WTC11 (cell line): ENCODE data around the gene PCDHB3. TPM values are rescaled to one million over a fixed set of nuclear protein-coding genes. Genes with fewer than 3 reads are reported as not detected.
"Not testable (repeated sequence)": the region's sequence is repeated elsewhere in the genome, so short reads cannot be mapped to it uniquely, and the experiment has no call there.

Experiments used
- ATAC-seq: fragments of 200-7000 bp; cut with Tn5 transposase; 2 replicates; pipeline ENCODE4 v1.10.0; 2021; ENCODE audit warnings: mild to moderate bottlenecking, moderate library complexity
- CTCF ChIA-PET: fragments of 300-600 bp; sonication (Branson Sonifier 250); formaldehyde crosslinking; loops from one replicate; lab custom pipeline; 2021; ENCODE audit warnings: antibody characterized with exemption; lab: Charles Lee
- POLR2A ChIA-PET: fragments of 350-600 bp; sonication (Branson Sonifier 250); formaldehyde crosslinking; loops from one replicate; lab custom pipeline; 2021; ENCODE audit warnings: antibody characterized with exemption; lab: Charles Lee
- DNase-seq: peaks from one replicate; pipeline ENCODE4 v3.0.0; 2021; ENCODE audit warnings: low spot score
- H3K27ac Mint-ChIP-seq: 2 replicates; pipeline ENCODE4 v1.8.0; 2021; ENCODE audit warnings: mixed read lengths
- H3K27me3 Mint-ChIP-seq: 2 replicates; pipeline ENCODE4 v1.8.0; 2021; ENCODE audit warnings: low read depth, mild to moderate bottlenecking, moderate library complexity, mixed read lengths
- H3K36me3 Mint-ChIP-seq: 2 replicates; pipeline ENCODE4 v1.8.0; 2021; ENCODE audit warnings: mixed read lengths
- H3K4me1 Mint-ChIP-seq: 2 replicates; pipeline ENCODE4 v1.8.0; 2022; ENCODE audit warnings: mixed read lengths
- H3K4me3 Mint-ChIP-seq: 2 replicates; pipeline ENCODE4 v1.8.0; 2021; ENCODE audit warnings: mild to moderate bottlenecking, moderate library complexity, mixed read lengths
- H3K9me3 Mint-ChIP-seq: 2 replicates; pipeline ENCODE4 v1.8.0; 2021; ENCODE audit warnings: mixed read lengths
- ARID4B ChIP-seq: sonication (generic); formaldehyde crosslinking; IDR thresholded peaks from 2 replicates; pipeline ENCODE4 v1.8.0; 2023; ENCODE audit warnings: missing genetic modification reagents, mild to moderate bottlenecking, borderline replicate concordance
- ATF1 ChIP-seq: sonication (generic); formaldehyde crosslinking; IDR thresholded peaks from 2 replicates; pipeline ENCODE4 v1.8.1; 2023; ENCODE audit warnings: mild to moderate bottlenecking, moderate library complexity, missing genetic modification reagents
- CDX4 ChIP-seq: fragments of 250-450 bp; sonication (Bioruptor Pico); IDR thresholded peaks from 2 replicates; pipeline ENCODE4 v1.9.0; 2021; ENCODE audit warnings: moderate library complexity, mild to moderate bottlenecking, inconsistent platforms, borderline replicate concordance
- CTCF ChIP-seq: fragments of 200-600 bp; IDR thresholded peaks from 2 replicates; pipeline ENCODE4 v1.8.0; 2022; ENCODE audit warnings: antibody characterized with exemption
- FOXJ3 ChIP-seq: sonication (generic); formaldehyde crosslinking; IDR thresholded peaks from 2 replicates; pipeline ENCODE4 v1.9.0; 2021; ENCODE audit warnings: missing genetic modification reagents, mild to moderate bottlenecking, borderline replicate concordance
- HMGXB4 ChIP-seq: sonication (generic); formaldehyde crosslinking; IDR thresholded peaks from 2 replicates; pipeline ENCODE4 v1.8.1; 2023; ENCODE audit warnings: mild to moderate bottlenecking, moderate library complexity, missing genetic modification reagents
- MAX ChIP-seq: sonication (generic); formaldehyde crosslinking; IDR thresholded peaks from 2 replicates; pipeline ENCODE4 v1.8.0; 2022; ENCODE audit warnings: mild to moderate bottlenecking, missing genetic modification reagents
- SMAD3 ChIP-seq: sonication (generic); formaldehyde crosslinking; IDR thresholded peaks from 2 replicates; pipeline ENCODE4 v1.8.0; 2022; ENCODE audit warnings: missing genetic modification reagents, mild to moderate bottlenecking, borderline replicate concordance
- SMAD4 ChIP-seq: sonication (generic); formaldehyde crosslinking; IDR thresholded peaks from 2 replicates; pipeline ENCODE4 v1.8.0; 2022; ENCODE audit warnings: mild to moderate bottlenecking, missing genetic modification reagents
- TEAD4 ChIP-seq: sonication (generic); formaldehyde crosslinking; IDR thresholded peaks from 2 replicates; pipeline ENCODE4 v1.8.0; 2022; ENCODE audit warnings: mild to moderate bottlenecking, missing genetic modification reagents
- ZNF138 ChIP-seq: sonication (generic); formaldehyde crosslinking; conservative IDR thresholded peaks from 2 replicates; pipeline ENCODE4 v1.8.1; 2022; ENCODE audit warnings: mild to moderate bottlenecking, moderate library complexity, missing genetic modification reagents
- ZNF219 ChIP-seq: sonication (generic); formaldehyde crosslinking; IDR thresholded peaks from 2 replicates; pipeline ENCODE4 v1.8.0; 2023; ENCODE audit warnings: missing genetic modification reagents, mild to moderate bottlenecking, borderline replicate concordance
- ZNF416 ChIP-seq: fragments of 250-450 bp; sonication (Bioruptor Pico); IDR thresholded peaks from 2 replicates; pipeline ENCODE4 v1.9.0; 2021; ENCODE audit warnings: mild to moderate bottlenecking, inconsistent platforms
- ZNF512 ChIP-seq: sonication (generic); formaldehyde crosslinking; IDR thresholded peaks from 2 replicates; pipeline ENCODE4 v1.8.1; 2022; ENCODE audit warnings: missing genetic modification reagents, borderline replicate concordance
- ZNF671 ChIP-seq: fragments of 250-450 bp; sonication (Bioruptor Pico); IDR thresholded peaks from 2 replicates; pipeline ENCODE4 v1.8.0; 2021; ENCODE audit warnings: mild to moderate bottlenecking
- ZSCAN18 ChIP-seq: fragments of 250-450 bp; sonication (Bioruptor Pico); IDR thresholded peaks from 2 replicates; pipeline ENCODE4 v2.1.2; 2022; ENCODE audit warnings: mild to moderate bottlenecking, moderate library complexity
- total RNA-seq: library from RNA; stranded (reverse); gene quantifications from 3 replicates; pipeline ENCODE4 v1.2.3, GENCODE V29; 2021

PCDHB3 gene
- total RNA-seq, 1 experiment from 2014 or later = 6.4 TPM

- no peaks in the 10 kb centered on the region for H3K27me3 Mint-ChIP-seq
- peak overlapping the region; percentile 80 for H3K4me3 Mint-ChIP-seq
- H3K9me3 Mint-ChIP-seq = no peaks in the 10 kb centered on the region
- peaks cover 8% of the 10 kb centered on the region for H3K4me1 Mint-ChIP-seq
- 0 out of 2 replicates have a peak overlapping the region, but pooled peaks have one; percentile 44 for H3K27ac Mint-ChIP-seq
- DNase-seq = no peak
- POLR2A ChIA-PET = no interaction called here
- peaks cover 28% of the 10 kb centered on the region for H3K36me3 Mint-ChIP-seq
- TF ChIP-seq ZSCAN18 (no peak), FOXJ3 (CRISPR knock-in tag) (no peak), ZNF671 (CRISPR knock-in tag) (no peak), CTCF (no peak), CDX4 (no peak), ZNF416 (CRISPR knock-in tag) (no peak), ZNF138 (CRISPR knock-in tag) (no peak), ATF1 (CRISPR knock-in tag) (no peak), ZNF512 (CRISPR knock-in tag) (no peak), ZNF219 (CRISPR knock-in tag) (no peak), ARID4B (CRISPR knock-in tag) (no peak), SMAD4 (CRISPR knock-in tag) (no peak), MAX (CRISPR knock-in tag) (no peak), TEAD4 (no peak), SMAD3 (CRISPR knock-in tag) (no peak), HMGXB4 (no peak)
- CTCF ChIA-PET = interaction anchor here (0.7 to 1.3 kb wide), 8 partner anchors 15 to 463 kb away, joined by 3 to 7 read pairs (median 3); partner anchors contain the start of genes PCDHA12, PCDHB11 and PCDHB16
- no peak; the same call in 1 of the 2 replicates for ATAC-seq
Measured at GRCh38 chr5:141101059-141101458, 786 bp downstream of the PCDHB3 start.

- H3K27me3 Mint-ChIP-seq, POLR2A ChIA-PET, H3K27ac Mint-ChIP-seq, CTCF ChIA-PET, DNase-seq, H3K4me1 Mint-ChIP-seq, ATAC-seq, H3K4me3 Mint-ChIP-seq, H3K9me3 Mint-ChIP-seq: not testable (repeated sequence)
- H3K36me3 Mint-ChIP-seq = peaks cover 23% of the 10 kb centered on the region
Measured at GRCh38 chr5:141102070-141102469, 1.8 kb downstream of the PCDHB3 start.

- H3K27me3 Mint-ChIP-seq, H3K4me3 Mint-ChIP-seq, DNase-seq, POLR2A ChIA-PET, H3K4me1 Mint-ChIP-seq, H3K27ac Mint-ChIP-seq, ATAC-seq, H3K9me3 Mint-ChIP-seq, CTCF ChIA-PET: not testable (repeated sequence)
- peaks cover 23% of the 10 kb centered on the region for H3K36me3 Mint-ChIP-seq
Measured at GRCh38 chr5:141102471-141102870, 2.2 kb downstream of the PCDHB3 start.
